ENCODE results near the gene CDYL. TPM values are rescaled to one million over a fixed set of nuclear protein-coding genes. Genes with fewer than 3 reads are reported as not detected.

The CDYL gene
- polyA plus RNA-seq, 1 of the 3 experiments (the other 2 are of a cell fraction) = 13.3 TPM

GRCh38 chr6:4781967-4782575 is 5.9 kb downstream of the CDYL start (continued):
- TF ChIP-seq CTCF (IDR thresholded peaks at IDR 0.05) (no peak), ZBTB33 (IDR thresholded peaks at IDR 0.05; ENCODE audit: borderline replicate concordance, low read depth) (no peak), RXRA (IDR thresholded peaks at IDR 0.05; ENCODE audit: borderline replicate concordance, low read depth) (no peak), TEAD4 (IDR thresholded peaks at IDR 0.05; ENCODE audit: borderline replicate concordance, insufficient read depth) (no peak), MEF2A (IDR thresholded peaks at IDR 0.05; ENCODE audit: borderline replicate concordance, low read depth) (no peak), JUND (IDR thresholded peaks at IDR 0.05) (no peak)
- TF ChIP-seq, protein P1, sequence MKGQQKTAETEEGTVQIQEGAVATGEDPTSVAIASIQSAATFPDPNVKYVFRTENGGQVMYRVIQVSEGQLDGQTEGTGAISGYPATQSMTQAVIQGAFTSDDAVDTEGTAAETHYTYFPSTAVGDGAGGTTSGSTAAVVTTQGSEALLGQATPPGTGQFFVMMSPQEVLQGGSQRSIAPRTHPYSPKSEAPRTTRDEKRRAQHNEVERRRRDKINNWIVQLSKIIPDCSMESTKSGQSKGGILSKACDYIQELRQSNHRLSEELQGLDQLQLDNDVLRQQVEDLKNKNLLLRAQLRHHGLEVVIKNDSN (IDR thresholded peaks at IDR 0.05; ENCODE audit: borderline replicate concordance, low read depth) = no peak

- Histone ChIP-seq H3K79me2 (ENCODE audit: insufficient read depth) (peaks cover 98% of the 10 kb centered on the region), H3K9me2 (no peaks in the 10 kb centered on the region), H4K20me1 (ENCODE audit: insufficient read depth) (peaks cover 67% of the 10 kb centered on the region), H3K27ac (ENCODE audit: low read depth in 2 of 2, low read length in 1 of 2) (no peak overlapping the region), H3K4me1 (ENCODE audit: control insufficient read depth in 1 of 2, insufficient read depth in 2 of 2, low read depth in 1 of 2, low read length in 1 of 2) (no peaks in the 10 kb centered on the region; a peak in 1 of 4 replicates), H3F3A (replicated peaks; ENCODE audit: insufficient read depth) (no peaks in the 10 kb centered on the region), H3K27me3 (ENCODE audit: insufficient read depth) (no peaks in the 10 kb centered on the region), H3K36me3 (replicated peaks in 1 of 2; ENCODE audit: control insufficient read depth in 1 of 2, insufficient read depth in 2 of 2, low read length in 1 of 2) (no peaks in the 10 kb centered on the region), H3K4me3 (ENCODE audit: low read depth in 2 of 2, low read length in 1 of 2) (no peak overlapping the region), H3K4me2 (no peak overlapping the region), H3K9ac (no peak overlapping the region), H2AFZ (ENCODE audit: low read depth) (no peak overlapping the region), H3K9me3 (no peaks in the 10 kb centered on the region)
- WGBS (ENCODE audit: low lambda C conversion rate) = 91% methylated on average over 7 of the region's 7 CpGs
- POLR2A ChIA-PET = no interaction called here
- TF ChIP-seq IRF3 (IDR thresholded peaks at IDR 0.05; ENCODE audit: low read depth, low read length) (no peak), GABPA (IDR thresholded peaks at IDR 0.05; ENCODE audit: low read depth) (no peak)
- DNase-seq = no peak
- CTCF ChIA-PET = interaction anchor here (1.2 to 2.3 kb wide), 2 partner anchors 10 to 16 kb away, joined by 3 to 8 read pairs; partner anchors contain the start of gene CDYL
These were observed 10.8 kb downstream of the CDYL start for GRCh38 chr6:4786996-4787395.
